Suprapubic skin (tissue), 3 donors: ENCODE measurements around the gene CEBPB.

Experiments
- POLR2A ChIP-seq, 2 donors: fragments of 450-650 bp; IDR thresholded peaks; one replicate each; pipeline ENCODE4 v1.6.1; 2017; ENCODE audit warnings: antibody characterized with exemption in 2 of 2, mild to moderate bottlenecking in 2 of 2, moderate library complexity in 2 of 2
- TF ChIP-seq, protein P1 (sequence below), 2 donors: fragments of 200-600 bp in 1 of 2; fragments of 450-650 bp in 1 of 2; sonication (generic) in 1 of 2; IDR thresholded peaks; one replicate each; pipeline ENCODE4 v1.5.1; 2016 to 2019; ENCODE audit warnings: antibody characterized with exemption in 2 of 2, mild to moderate bottlenecking in 1 of 2, moderate library complexity in 1 of 2

DNA sequence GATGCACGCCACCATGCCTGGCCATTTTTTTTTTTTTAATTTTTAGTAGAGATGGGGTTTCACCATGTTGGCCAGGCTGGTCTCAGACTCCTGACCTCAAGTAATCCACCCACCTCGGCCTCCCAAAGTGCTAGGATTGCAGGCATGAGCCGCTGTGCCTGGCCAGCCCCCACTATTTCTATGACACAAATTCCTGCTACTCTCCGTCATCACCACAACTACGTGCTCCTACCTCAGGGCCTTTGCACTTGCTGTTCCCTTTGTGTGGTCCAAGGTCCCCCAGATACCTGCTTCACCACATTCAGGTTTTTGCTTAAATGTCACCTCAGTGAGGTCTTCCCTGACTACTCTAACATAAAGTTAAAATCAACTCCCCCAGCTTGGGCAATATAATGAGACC lies 5.2 kb upstream of the CEBPB start:
- no peak for TF ChIP-seq POLR2A (IDR thresholded peaks at IDR 0.05)
- TF ChIP-seq, protein P1, sequence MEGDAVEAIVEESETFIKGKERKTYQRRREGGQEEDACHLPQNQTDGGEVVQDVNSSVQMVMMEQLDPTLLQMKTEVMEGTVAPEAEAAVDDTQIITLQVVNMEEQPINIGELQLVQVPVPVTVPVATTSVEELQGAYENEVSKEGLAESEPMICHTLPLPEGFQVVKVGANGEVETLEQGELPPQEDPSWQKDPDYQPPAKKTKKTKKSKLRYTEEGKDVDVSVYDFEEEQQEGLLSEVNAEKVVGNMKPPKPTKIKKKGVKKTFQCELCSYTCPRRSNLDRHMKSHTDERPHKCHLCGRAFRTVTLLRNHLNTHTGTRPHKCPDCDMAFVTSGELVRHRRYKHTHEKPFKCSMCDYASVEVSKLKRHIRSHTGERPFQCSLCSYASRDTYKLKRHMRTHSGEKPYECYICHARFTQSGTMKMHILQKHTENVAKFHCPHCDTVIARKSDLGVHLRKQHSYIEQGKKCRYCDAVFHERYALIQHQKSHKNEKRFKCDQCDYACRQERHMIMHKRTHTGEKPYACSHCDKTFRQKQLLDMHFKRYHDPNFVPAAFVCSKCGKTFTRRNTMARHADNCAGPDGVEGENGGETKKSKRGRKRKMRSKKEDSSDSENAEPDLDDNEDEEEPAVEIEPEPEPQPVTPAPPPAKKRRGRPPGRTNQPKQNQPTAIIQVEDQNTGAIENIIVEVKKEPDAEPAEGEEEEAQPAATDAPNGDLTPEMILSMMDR (IDR thresholded peaks at IDR 0.05), result no peak
